ENCODE results near the gene KRTAP5-3. TPM values are rescaled to one million over a fixed set of nuclear protein-coding genes. Genes with fewer than 3 reads are reported as not detected.
"Not testable (repeated sequence)": the region's sequence is repeated elsewhere in the genome, so short reads cannot be mapped to it uniquely, and the experiment has no call there.

The KRTAP5-3 gene
- total RNA-seq, 4 donors from 2014 or later: not detected

DNA sequence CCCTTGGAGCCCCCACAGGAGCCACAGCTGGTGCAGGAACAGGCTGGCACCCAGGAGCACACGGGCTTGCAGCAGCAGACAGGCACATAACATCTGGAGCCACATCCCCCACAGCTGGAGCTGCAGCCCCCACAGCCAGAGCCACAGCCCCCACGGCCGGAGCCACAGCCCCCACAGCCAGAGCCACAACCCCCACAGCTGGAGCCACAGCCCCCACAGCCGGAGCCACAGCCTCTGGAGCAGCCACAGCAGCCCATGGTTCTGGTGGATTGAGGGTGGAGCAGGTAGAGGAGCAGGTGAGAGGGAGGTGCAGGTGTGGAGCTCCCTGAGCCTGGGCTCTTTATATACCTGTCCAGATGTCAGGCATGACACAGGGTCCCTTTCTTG lies 10.3 kb downstream of the KRTAP5-3 start, which contains the start of gene KRTAP5-2:
Gene KRTAP5-2, minus strand, starts transcription at position 301 of the 387 bp plus-strand sequence. Its CDS starts 44 bp downstream, at position 257.
- H3K4me3 ChIP-seq (replicated peaks in 1 of 3): no peak within 1 kb of the TSS
- intact Hi-C loops (cut with DNase I): no loop called here

GRCh38 chr11:1597331-1597993 lies 10.8 kb downstream of the KRTAP5-3 start:
- TF ChIP-seq, protein P1, sequence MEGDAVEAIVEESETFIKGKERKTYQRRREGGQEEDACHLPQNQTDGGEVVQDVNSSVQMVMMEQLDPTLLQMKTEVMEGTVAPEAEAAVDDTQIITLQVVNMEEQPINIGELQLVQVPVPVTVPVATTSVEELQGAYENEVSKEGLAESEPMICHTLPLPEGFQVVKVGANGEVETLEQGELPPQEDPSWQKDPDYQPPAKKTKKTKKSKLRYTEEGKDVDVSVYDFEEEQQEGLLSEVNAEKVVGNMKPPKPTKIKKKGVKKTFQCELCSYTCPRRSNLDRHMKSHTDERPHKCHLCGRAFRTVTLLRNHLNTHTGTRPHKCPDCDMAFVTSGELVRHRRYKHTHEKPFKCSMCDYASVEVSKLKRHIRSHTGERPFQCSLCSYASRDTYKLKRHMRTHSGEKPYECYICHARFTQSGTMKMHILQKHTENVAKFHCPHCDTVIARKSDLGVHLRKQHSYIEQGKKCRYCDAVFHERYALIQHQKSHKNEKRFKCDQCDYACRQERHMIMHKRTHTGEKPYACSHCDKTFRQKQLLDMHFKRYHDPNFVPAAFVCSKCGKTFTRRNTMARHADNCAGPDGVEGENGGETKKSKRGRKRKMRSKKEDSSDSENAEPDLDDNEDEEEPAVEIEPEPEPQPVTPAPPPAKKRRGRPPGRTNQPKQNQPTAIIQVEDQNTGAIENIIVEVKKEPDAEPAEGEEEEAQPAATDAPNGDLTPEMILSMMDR (IDR thresholded peaks at IDR 0.05): no peak
- TF ChIP-seq POLR2A (IDR thresholded peaks at IDR 0.05): no peak
- no peaks in the 10 kb centered on the region for H3K36me3 ChIP-seq
- H3K4me1 ChIP-seq: no peaks in the 10 kb centered on the region
- no peak overlapping the region for H3K4me3 ChIP-seq (replicated peaks in 1 of 3)
- H3K9me3 ChIP-seq: no peaks in the 10 kb centered on the region
- 78 to 94% methylated on average over 10 of the region's 10 CpGs for WGBS, 2 donors
- no peak for DNase-seq
- no peaks in the 10 kb centered on the region for H3K27me3 ChIP-seq
- H3K27ac ChIP-seq: no peak overlapping the region
- intact Hi-C loops (cut with DNase I): no loop called here

More for the DNA sequence above, 10.3 kb downstream of the KRTAP5-3 start, which contains the start of gene KRTAP5-2:
- H3K27me3 ChIP-seq: no peaks in the 10 kb centered on the region
- WGBS, 2 donors: 60% methylated on average over 1 of the region's 4 CpGs; no CpG with 5 or more reads in 1 of the 2 donors
- H3K9me3 ChIP-seq: no peaks in the 10 kb centered on the region
- H3K36me3 ChIP-seq: no peaks in the 10 kb centered on the region
- no peak for TF ChIP-seq POLR2A (IDR thresholded peaks at IDR 0.05)
- TF ChIP-seq, protein P1 (IDR thresholded peaks at IDR 0.05): no peak
- no peaks in the 10 kb centered on the region for H3K4me1 ChIP-seq
- H3K27ac ChIP-seq: no peak within 1 kb of the TSS
- no peak for DNase-seq

GRCh38 chr11:1596576-1597121 lies 11.6 kb downstream of the KRTAP5-3 start:
- WGBS, 2 donors: 52 to 56% methylated on average over 12 to 18 of the region's 19 CpGs
- H3K4me1 ChIP-seq; H3K9me3 ChIP-seq; H3K27ac ChIP-seq; H3K36me3 ChIP-seq; H3K4me3 ChIP-seq (replicated peaks in 1 of 3); DNase-seq; H3K27me3 ChIP-seq; intact Hi-C loops (cut with DNase I): not testable (repeated sequence)

DNA sequence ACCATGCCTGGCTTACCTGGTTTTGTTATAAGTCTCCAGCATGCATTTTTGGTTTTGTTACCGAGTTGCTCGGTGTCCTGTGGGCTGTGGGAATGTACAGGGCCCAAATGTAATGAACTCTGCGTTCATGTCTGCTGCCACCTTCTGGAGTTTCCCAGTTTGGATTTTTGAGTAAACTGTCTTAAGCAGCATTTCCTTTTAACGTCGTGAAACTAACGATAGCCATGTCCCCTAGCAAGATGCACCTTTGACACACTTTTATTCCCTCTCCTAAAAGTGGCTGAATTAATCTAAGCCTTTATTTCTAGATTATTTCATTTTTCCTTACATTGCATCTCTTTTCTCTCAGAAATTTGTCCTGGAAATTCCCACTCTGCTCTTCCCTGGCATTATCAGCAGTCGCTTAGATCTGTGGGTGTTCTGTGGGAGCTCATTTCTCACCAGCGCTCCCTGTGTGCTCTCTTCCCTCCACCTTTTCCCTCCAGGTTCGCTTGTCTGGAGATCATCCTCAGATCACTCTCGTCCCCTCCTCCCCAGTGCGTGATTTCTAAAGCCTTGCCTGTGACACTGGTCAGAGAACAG lies 12.2 kb downstream of the KRTAP5-3 start:
- not testable (repeated sequence) for H3K27me3 ChIP-seq

GRCh38 chr11:1592628-1593027 lies 15.6 kb downstream of the KRTAP5-3 start:
- TF ChIP-seq POLR2A (IDR thresholded peaks at IDR 0.05): no peak
- TF ChIP-seq, protein P1 (IDR thresholded peaks at IDR 0.05): no peak
- WGBS, 2 donors: 79 to 80% methylated on average over 9 of the region's 9 CpGs
- Histone ChIP-seq H3K27me3 (no peaks in the 10 kb centered on the region), H3K4me3 (replicated peaks in 1 of 3) (no peak overlapping the region), H3K27ac (no peak overlapping the region), H3K9me3 (no peaks in the 10 kb centered on the region), H3K36me3 (no peaks in the 10 kb centered on the region), H3K4me1 (no peaks in the 10 kb centered on the region)
- intact Hi-C loops (cut with DNase I): no loop called here
- no peak for DNase-seq

More for the DNA sequence above, 12.2 kb downstream of the KRTAP5-3 start:
- H3K27ac ChIP-seq; H3K4me1 ChIP-seq; DNase-seq; H3K36me3 ChIP-seq; H3K4me3 ChIP-seq (replicated peaks in 1 of 3); H3K9me3 ChIP-seq; intact Hi-C loops (cut with DNase I): not testable (repeated sequence)
- 49 to 58% methylated on average over 11 of the region's 11 CpGs for WGBS, 2 donors

GRCh38 chr11:1589996-1590395 lies 18.3 kb downstream of the KRTAP5-3 start:
- TF ChIP-seq POLR2A (IDR thresholded peaks at IDR 0.05): no peak
- TF ChIP-seq, protein P1 (IDR thresholded peaks at IDR 0.05): no peak
- 87 to 93% methylated on average over 3 to 6 of the region's 6 CpGs for WGBS, 2 donors
- Histone ChIP-seq H3K9me3 (no peaks in the 10 kb centered on the region), H3K4me1 (no peaks in the 10 kb centered on the region), H3K36me3 (no peaks in the 10 kb centered on the region), H3K27me3 (no peaks in the 10 kb centered on the region), H3K4me3 (replicated peaks in 1 of 3) (no peak overlapping the region), H3K27ac (no peak overlapping the region)
- no peak for DNase-seq
- intact Hi-C loops (cut with DNase I): no loop called here

DNA sequence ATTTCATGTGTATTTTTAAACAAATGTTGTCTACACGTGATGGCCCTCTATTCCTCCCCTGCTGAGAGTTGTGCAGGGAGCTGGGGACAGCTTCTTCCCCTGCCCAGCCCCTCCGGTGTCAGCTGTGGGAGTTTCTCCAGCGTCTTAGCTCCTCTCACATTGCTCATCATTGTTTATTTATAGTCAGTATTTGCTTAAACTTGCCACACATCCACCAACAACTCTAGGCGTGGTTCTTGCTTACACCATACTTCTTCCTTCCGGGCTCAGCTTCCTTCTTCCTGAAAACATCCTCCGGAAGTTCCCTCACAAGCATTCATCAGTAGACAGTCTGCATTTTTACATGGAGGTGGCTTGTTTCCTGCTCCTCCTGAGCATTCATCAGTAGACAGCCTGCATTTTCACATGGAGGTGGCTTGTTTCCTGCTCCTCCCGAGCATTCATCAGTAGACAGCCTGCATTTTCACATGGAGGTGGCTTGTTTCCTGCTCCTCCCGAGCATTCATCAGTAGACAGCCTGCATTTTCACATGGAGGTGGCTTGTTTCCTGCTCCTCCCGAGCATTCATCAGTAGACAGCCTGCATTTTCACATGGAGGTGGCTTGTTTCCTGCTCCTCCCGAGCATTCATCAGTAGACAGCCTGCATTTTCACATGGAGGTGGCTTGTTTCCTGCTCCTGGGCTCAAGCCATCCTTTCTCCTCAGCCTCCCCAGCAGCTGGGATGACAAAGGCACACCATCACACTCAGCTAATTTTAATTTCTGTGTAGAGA lies 18.9 kb downstream of the KRTAP5-3 start:
- DNase-seq; H3K36me3 ChIP-seq; H3K27ac ChIP-seq; H3K4me1 ChIP-seq; intact Hi-C loops (cut with DNase I); H3K9me3 ChIP-seq; H3K4me3 ChIP-seq (replicated peaks in 1 of 3); H3K27me3 ChIP-seq: not testable (repeated sequence)
- WGBS, 2 donors: 39 to 53% methylated on average over 8 of the region's 10 CpGs

Data from thyroid gland (tissue), 4 donors.